ENCODE measurements around the gene DYNLT4. TPM values are rescaled to one million over a fixed set of nuclear protein-coding genes. Genes with fewer than 3 reads are reported as not detected.
"Not testable (repeated sequence)": the region's sequence is repeated elsewhere in the genome, so short reads cannot be mapped to it uniquely, and the experiment has no call there.

DYNLT4 gene
- polyA plus RNA-seq, 1 donor (not counting 4 experiments of a cell fraction or from before 2014, with no cell fraction given): not detected

GRCh38 chr1:44812822-44813543 is 5.8 kb upstream of the DYNLT4 start:
- dilution Hi-C loops (cut with MboI; ENCODE audit: extremely low pct_ligation_motif_present, low sequenced_read_pairs): no loop called here
- H3K4me1 ChIP-seq (ENCODE audit: control insufficient read depth, extremely low read depth, insufficient read depth, low read length): peaks cover 56% of the 10 kb centered on the region

GRCh38 chr1:44811234-44811633 is 4.1 kb upstream of the DYNLT4 start:
- Histone ChIP-seq H3K4me1 (ENCODE audit: control insufficient read depth, extremely low read depth, insufficient read depth, low read length) (peaks cover 61% of the 10 kb centered on the region), H3K4me2 (ENCODE audit: control insufficient read depth, extremely low read depth, insufficient read depth, low read depth, low read length) (no peak overlapping the region), H4K20me1 (ENCODE audit: control insufficient read depth, extremely low read depth, insufficient read depth, low read length) (no peaks in the 10 kb centered on the region), H3K79me2 (ENCODE audit: control insufficient read depth, insufficient read depth, low read length) (no peaks in the 10 kb centered on the region), H3K27me3 (ENCODE audit: control insufficient read depth, extremely low read depth, insufficient read depth, low read length) (no peaks in the 10 kb centered on the region), H3K36me3 (ENCODE audit: control insufficient read depth in 2 of 2, extremely low read depth in 1 of 2, insufficient read depth in 2 of 2, low read length in 2 of 2) (peaks cover 8 to 34% of the 10 kb centered on the region in 2 experiments), H3K9me1 (ENCODE audit: control insufficient read depth, extremely low read depth, insufficient read depth, low read length) (no peaks in the 10 kb centered on the region), H3K4me3 (ENCODE audit: control insufficient read depth in 2 of 3, extremely low read depth in 1 of 3, insufficient read depth in 2 of 3, low read depth in 1 of 3, low read length in 3 of 3) (no peak overlapping the region), H2AFZ (ENCODE audit: control insufficient read depth, low read length) (no peak overlapping the region), H3K27ac (ENCODE audit: control insufficient read depth, insufficient read depth, low read length) (no peak overlapping the region), H3K9ac (ENCODE audit: control insufficient read depth, extremely low read depth, insufficient read depth, low read length) (no peak overlapping the region), H3K9me3 (ENCODE audit: control insufficient read depth, low read depth, low read length) (no peaks in the 10 kb centered on the region)
- FAIRE-seq (no peak), DNase-seq (ENCODE audit: low read depth, low spot score) (no peak)
- TF ChIP-seq CTCF (optimal IDR thresholded peaks at IDR 0.05 in 1 of 3, IDR thresholded peaks at IDR 0.05 in 1 of 3, conservative IDR thresholded peaks at IDR 0.05 in 1 of 3; ENCODE audit: extremely low read depth in 1 of 3, insufficient read depth in 2 of 3, low read length in 3 of 3): no peak
- no peak for TF ChIP-seq EZH2 (IDR thresholded peaks at IDR 0.05; ENCODE audit: low read length)
- dilution Hi-C loops (cut with MboI; ENCODE audit: extremely low pct_ligation_motif_present, low sequenced_read_pairs): no loop called here

More at GRCh38 chr1:44812822-44813543, 5.8 kb upstream of the DYNLT4 start:
- Histone ChIP-seq H3K9ac (ENCODE audit: control insufficient read depth, extremely low read depth, insufficient read depth, low read length) (peak overlapping the region; percentile 50), H2AFZ (ENCODE audit: control insufficient read depth, low read length) (no peak overlapping the region), H3K36me3 (ENCODE audit: control insufficient read depth in 2 of 2, extremely low read depth in 1 of 2, insufficient read depth in 2 of 2, low read length in 2 of 2) (peaks cover 5 to 24% of the 10 kb centered on the region in 2 experiments), H3K9me3 (ENCODE audit: control insufficient read depth, low read depth, low read length) (no peaks in the 10 kb centered on the region), H4K20me1 (ENCODE audit: control insufficient read depth, extremely low read depth, insufficient read depth, low read length) (no peaks in the 10 kb centered on the region), H3K4me3 (ENCODE audit: control insufficient read depth in 2 of 3, extremely low read depth in 1 of 3, insufficient read depth in 2 of 3, low read depth in 1 of 3, low read length in 3 of 3) (no peak overlapping the region), H3K27ac (ENCODE audit: control insufficient read depth, insufficient read depth, low read length) (no peak overlapping the region), H3K9me1 (ENCODE audit: control insufficient read depth, extremely low read depth, insufficient read depth, low read length) (no peaks in the 10 kb centered on the region), H3K27me3 (ENCODE audit: control insufficient read depth, extremely low read depth, insufficient read depth, low read length) (no peaks in the 10 kb centered on the region), H3K4me2 (ENCODE audit: control insufficient read depth, extremely low read depth, insufficient read depth, low read depth, low read length) (peak overlapping the region; percentile 67), H3K79me2 (ENCODE audit: control insufficient read depth, insufficient read depth, low read length) (no peaks in the 10 kb centered on the region)
- no peak for TF ChIP-seq CTCF (optimal IDR thresholded peaks at IDR 0.05 in 1 of 3, IDR thresholded peaks at IDR 0.05 in 1 of 3, conservative IDR thresholded peaks at IDR 0.05 in 1 of 3; ENCODE audit: extremely low read depth in 1 of 3, insufficient read depth in 2 of 3, low read length in 3 of 3)
- no peak for TF ChIP-seq EZH2 (IDR thresholded peaks at IDR 0.05; ENCODE audit: low read length)
- FAIRE-seq: no peak
- DNase-seq (ENCODE audit: low read depth, low spot score): no peak

GRCh38 chr1:44810762-44811105 is 3.6 kb upstream of the DYNLT4 start:
- H2AFZ ChIP-seq (ENCODE audit: control insufficient read depth, low read length); H3K4me2 ChIP-seq (ENCODE audit: control insufficient read depth, extremely low read depth, insufficient read depth, low read depth, low read length); H3K9me3 ChIP-seq (ENCODE audit: control insufficient read depth, low read depth, low read length); H4K20me1 ChIP-seq (ENCODE audit: control insufficient read depth, extremely low read depth, insufficient read depth, low read length); H3K27me3 ChIP-seq (ENCODE audit: control insufficient read depth, extremely low read depth, insufficient read depth, low read length); H3K9me1 ChIP-seq (ENCODE audit: control insufficient read depth, extremely low read depth, insufficient read depth, low read length); H3K27ac ChIP-seq (ENCODE audit: control insufficient read depth, insufficient read depth, low read length); H3K4me3 ChIP-seq (ENCODE audit: control insufficient read depth in 2 of 3, extremely low read depth in 1 of 3, insufficient read depth in 2 of 3, low read depth in 1 of 3, low read length in 3 of 3); DNase-seq (ENCODE audit: low read depth, low spot score); H3K79me2 ChIP-seq (ENCODE audit: control insufficient read depth, insufficient read depth, low read length); FAIRE-seq; H3K9ac ChIP-seq (ENCODE audit: control insufficient read depth, extremely low read depth, insufficient read depth, low read length); dilution Hi-C loops (cut with MboI; ENCODE audit: extremely low pct_ligation_motif_present, low sequenced_read_pairs): not testable (repeated sequence)
- H3K4me1 ChIP-seq (ENCODE audit: control insufficient read depth, extremely low read depth, insufficient read depth, low read length): peaks cover 58% of the 10 kb centered on the region
- peaks cover 10 to 35% of the 10 kb centered on the region in 2 experiments for H3K36me3 ChIP-seq (ENCODE audit: control insufficient read depth in 2 of 2, extremely low read depth in 1 of 2, insufficient read depth in 2 of 2, low read length in 2 of 2)
